WERI-Rb-1 (cell line): ENCODE data around the gene FAM13C.

Experiments
- DNase-seq: peaks from one replicate; pipeline ENCODE4 v3.0.0-alpha.2; 2020
- H3K27ac ChIP-seq: fragments of 250-450 bp; sonication (Bioruptor Pico); 2 replicates; pipeline ENCODE4 v1.5.1; 2020; ENCODE audit warnings: mild to moderate bottlenecking, moderate library complexity
- H3K27me3 ChIP-seq: fragments of 250-450 bp; sonication (Bioruptor Pico); 2 replicates; pipeline ENCODE4 v1.5.1; 2021; ENCODE audit warnings: mild to moderate bottlenecking, low read depth, moderate library complexity; ENCODE audit not compliant: insufficient read depth, severe bottlenecking
- H3K36me3 ChIP-seq: fragments of 250-450 bp; sonication (Bioruptor Pico); 2 replicates; pipeline ENCODE4 v1.5.1; 2020; ENCODE audit warnings: mild to moderate bottlenecking, moderate library complexity
- H3K4me3 ChIP-seq: 2 replicates; pipeline ENCODE4 v1.5.1; 2011; ENCODE audit warnings: low read depth, mild to moderate bottlenecking, control low read depth, low read length
- H3K9me3 ChIP-seq: fragments of 250-450 bp; sonication (Bioruptor Pico); 2 replicates; pipeline ENCODE4 v1.5.1; 2021; ENCODE audit warnings: mild to moderate bottlenecking, moderate library complexity; ENCODE audit not compliant: severe bottlenecking
- TF ChIP-seq, protein P1 (sequence below): IDR thresholded peaks from 2 replicates; pipeline ENCODE4 v1.5.1; 2011; ENCODE audit warnings: low read depth, mild to moderate bottlenecking, control low read depth, inconsistent platforms, low read length

Gene FAM13C

DNA sequence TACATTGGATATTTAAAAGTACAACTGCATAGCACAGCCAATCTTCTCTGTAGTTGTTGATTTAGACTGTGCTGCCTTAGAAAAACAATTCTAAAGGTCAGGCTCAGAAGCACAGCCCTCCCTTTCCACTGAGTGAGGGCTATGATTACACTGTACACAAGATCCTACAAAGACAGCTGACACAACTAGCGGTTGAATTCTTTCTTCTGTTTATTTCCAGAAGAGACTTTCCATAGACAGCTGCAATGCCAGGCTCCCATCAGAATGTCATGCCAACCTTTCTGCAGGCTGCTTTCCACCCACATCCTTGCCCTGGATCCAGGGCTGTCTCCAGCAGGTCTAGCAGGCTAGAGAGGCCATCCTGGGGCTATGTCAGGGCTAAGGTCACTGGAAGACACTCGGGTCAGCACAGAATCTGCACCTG, 39.3 kb downstream of the FAM13C start:
- TF ChIP-seq, protein P1, sequence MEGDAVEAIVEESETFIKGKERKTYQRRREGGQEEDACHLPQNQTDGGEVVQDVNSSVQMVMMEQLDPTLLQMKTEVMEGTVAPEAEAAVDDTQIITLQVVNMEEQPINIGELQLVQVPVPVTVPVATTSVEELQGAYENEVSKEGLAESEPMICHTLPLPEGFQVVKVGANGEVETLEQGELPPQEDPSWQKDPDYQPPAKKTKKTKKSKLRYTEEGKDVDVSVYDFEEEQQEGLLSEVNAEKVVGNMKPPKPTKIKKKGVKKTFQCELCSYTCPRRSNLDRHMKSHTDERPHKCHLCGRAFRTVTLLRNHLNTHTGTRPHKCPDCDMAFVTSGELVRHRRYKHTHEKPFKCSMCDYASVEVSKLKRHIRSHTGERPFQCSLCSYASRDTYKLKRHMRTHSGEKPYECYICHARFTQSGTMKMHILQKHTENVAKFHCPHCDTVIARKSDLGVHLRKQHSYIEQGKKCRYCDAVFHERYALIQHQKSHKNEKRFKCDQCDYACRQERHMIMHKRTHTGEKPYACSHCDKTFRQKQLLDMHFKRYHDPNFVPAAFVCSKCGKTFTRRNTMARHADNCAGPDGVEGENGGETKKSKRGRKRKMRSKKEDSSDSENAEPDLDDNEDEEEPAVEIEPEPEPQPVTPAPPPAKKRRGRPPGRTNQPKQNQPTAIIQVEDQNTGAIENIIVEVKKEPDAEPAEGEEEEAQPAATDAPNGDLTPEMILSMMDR, result no peak
- no peaks in the 10 kb centered on the region for H3K27me3 ChIP-seq
- H3K9me3 ChIP-seq, result no peaks in the 10 kb centered on the region
- H3K27ac ChIP-seq, result no peak overlapping the region
- H3K36me3 ChIP-seq, result no peaks in the 10 kb centered on the region
- no peak overlapping the region for H3K4me3 ChIP-seq
- no peak for DNase-seq

DNA sequence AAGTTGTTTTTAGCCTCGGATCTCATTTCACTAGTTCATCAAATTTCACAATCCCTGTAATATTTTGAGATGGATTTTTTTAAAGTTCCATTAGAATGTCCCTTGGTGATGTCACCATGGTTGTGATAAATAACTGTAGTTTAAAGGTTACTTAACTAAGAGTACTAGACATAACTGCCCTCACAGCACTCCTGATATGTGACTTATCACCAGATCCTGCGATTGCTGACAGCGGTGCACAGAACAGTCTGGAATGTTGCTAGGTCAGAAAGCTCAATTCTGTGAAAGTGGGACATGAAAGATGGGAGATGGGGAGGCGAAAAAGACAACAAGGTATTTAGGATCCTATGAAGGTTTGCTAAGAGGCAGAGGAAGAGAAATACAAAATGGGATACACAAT, 40.2 kb downstream of the FAM13C start:
- DNase-seq, result no peak

DNA sequence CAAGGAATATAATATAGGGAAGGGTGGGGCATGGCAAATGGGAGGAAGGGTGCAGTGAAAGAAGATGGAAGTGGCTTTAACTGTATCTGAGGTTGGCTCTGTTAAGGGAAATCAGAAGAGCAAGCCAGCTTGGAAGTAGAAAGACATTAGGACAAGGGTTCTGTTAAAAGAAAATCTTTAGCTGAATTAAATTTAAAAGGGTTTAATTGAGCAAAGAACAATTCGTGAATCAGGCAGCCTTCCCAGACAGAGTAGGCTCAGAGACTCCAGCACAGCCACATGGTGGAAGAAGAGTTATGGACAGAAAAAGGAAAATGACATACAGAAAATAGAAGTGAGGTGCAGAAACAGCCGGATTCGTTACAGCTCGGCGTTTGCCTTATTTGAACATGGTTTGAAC, 42.0 kb downstream of the FAM13C start:
- Histone ChIP-seq H3K27me3 (no peaks in the 10 kb centered on the region), H3K27ac (no peak overlapping the region), H3K9me3 (no peaks in the 10 kb centered on the region), H3K36me3 (no peaks in the 10 kb centered on the region), H3K4me3 (no peak overlapping the region)
- TF ChIP-seq, protein P1, result no peak
- DNase-seq, result no peak

More for the DNA sequence above, 40.2 kb downstream of the FAM13C start:
- no peaks in the 10 kb centered on the region for H3K9me3 ChIP-seq
- no peaks in the 10 kb centered on the region for H3K36me3 ChIP-seq
- TF ChIP-seq, protein P1, result no peak
- no peaks in the 10 kb centered on the region for H3K27me3 ChIP-seq
- no peak overlapping the region for H3K4me3 ChIP-seq
- H3K27ac ChIP-seq, result no peak overlapping the region

DNA sequence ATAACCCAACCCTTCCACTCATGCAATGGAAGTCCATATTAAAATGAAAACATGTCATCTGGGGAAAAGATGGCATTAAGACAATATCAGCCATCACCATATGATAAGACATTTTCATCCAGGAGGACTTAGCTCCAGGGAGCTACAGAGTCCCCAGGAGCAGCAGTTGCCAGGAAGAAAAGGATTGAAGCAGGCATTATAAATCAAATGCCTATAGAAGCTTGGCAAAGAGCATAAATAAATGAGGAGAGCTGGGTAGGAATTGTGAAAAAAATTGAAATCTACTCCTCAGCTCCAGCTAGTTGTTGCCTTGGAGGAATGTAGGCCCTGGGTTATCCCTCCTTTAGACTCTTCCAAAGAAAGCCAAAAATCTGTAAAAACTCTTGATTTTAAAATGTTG, 42.5 kb downstream of the FAM13C start:
- Histone ChIP-seq H3K4me3 (no peak overlapping the region), H3K36me3 (no peaks in the 10 kb centered on the region), H3K27me3 (no peaks in the 10 kb centered on the region), H3K9me3 (no peaks in the 10 kb centered on the region), H3K27ac (no peak overlapping the region)
- TF ChIP-seq, protein P1, result no peak
- no peak for DNase-seq

DNA sequence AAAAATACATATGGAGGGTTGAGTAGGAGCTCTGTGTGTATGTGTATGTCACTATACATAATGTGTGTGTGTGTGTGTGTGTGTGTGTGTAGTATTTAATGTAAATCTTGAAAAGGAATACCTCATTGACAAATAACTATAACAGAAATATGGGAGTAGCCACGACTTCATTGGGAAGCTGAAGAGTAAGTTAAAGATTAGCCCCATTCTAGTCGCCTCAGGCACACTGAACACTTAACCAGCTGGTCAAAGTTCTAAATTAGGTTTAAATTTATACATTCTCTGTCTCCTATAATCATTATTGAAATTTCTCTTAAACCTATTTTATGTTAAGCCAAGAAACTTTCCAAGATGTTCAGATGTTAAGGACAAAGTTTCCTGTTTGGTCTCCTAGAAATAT, 45.3 kb downstream of the FAM13C start:
- H3K4me3 ChIP-seq, result no peak overlapping the region
- DNase-seq, result no peak
- H3K36me3 ChIP-seq, result no peaks in the 10 kb centered on the region
- H3K27me3 ChIP-seq, result no peaks in the 10 kb centered on the region
- H3K27ac ChIP-seq, result no peak overlapping the region
- TF ChIP-seq, protein P1, result no peak
- H3K9me3 ChIP-seq, result no peaks in the 10 kb centered on the region

DNA sequence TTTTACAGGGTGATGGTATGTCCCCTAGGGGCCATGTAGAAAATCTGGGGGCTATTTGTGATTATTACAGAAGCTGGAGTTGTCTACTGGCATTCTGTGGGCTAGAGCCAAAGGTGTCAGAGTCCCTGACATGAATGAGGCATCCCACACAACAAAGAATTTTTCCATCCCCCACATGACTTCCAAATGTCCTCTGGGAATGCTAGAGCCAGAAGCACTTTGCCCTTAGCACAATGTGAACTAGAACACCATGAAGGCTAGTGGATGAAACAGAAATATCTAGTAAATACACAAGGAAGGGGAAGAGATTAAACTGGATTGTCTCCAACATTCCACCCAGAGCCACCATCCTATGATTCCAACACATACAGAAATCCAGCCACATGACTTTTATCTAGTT, 46.9 kb downstream of the FAM13C start:
- no peak for DNase-seq
- no peak overlapping the region for H3K27ac ChIP-seq

More for the DNA sequence above, 46.9 kb downstream of the FAM13C start:
- TF ChIP-seq, protein P1, result no peak
- no peaks in the 10 kb centered on the region for H3K9me3 ChIP-seq
- no peaks in the 10 kb centered on the region for H3K36me3 ChIP-seq
- no peak overlapping the region for H3K4me3 ChIP-seq
- no peaks in the 10 kb centered on the region for H3K27me3 ChIP-seq
